K562 (cell line): ENCODE measurements around the gene RASEF. TPM values are rescaled to one million over a fixed set of nuclear protein-coding genes. Genes with fewer than 3 reads are reported as not detected.

Experiments
- ATAC-seq: fragments of 200-7000 bp; cut with Tn5 transposase; 3 replicates; pipeline ENCODE4 v1.9.1; 2020; ENCODE audit warnings: moderate library complexity
- BruUV-seq: library from RNA; stranded (reverse); fragments of 400-500 nt; replicated peaks from 2 replicates; lab custom pipeline; 2021; lab: Mats Ljungman, UMichigan
- CTCF ChIA-PET: fragments of 300-600 bp; formaldehyde crosslinking; extraction: SDS; loops from one replicate; lab custom pipeline; 2021; ENCODE audit warnings: low intra/inter-chr PET ratio; lab: Yijun Ruan, JAX
- POLR2A ChIA-PET: fragments of 300-600, 350-650 bp; sonication (Branson Sonifier 250); formaldehyde crosslinking; extraction: SDS; loops from one replicate; lab custom pipeline; 2021; ENCODE audit warnings: antibody characterized with exemption, inconsistent platforms; lab: Yijun Ruan, JAX
- DNase-seq, 4 experiments: peaks; one replicate each; pipeline versions ENCODE4 v3.0.0 to v3.0.0-alpha.2; 2011 to 2018; ENCODE audit warnings: low spot score in 3 of 4, mixed read lengths in 3 of 4; ENCODE audit errors: extremely low read depth in 1 of 4
- FAIRE-seq: peaks from 2 replicates; lab custom pipeline; 2011; peaks lifted over from hg19 to GRCh38; lab: Jason Lieb, UNC
- H2AFZ ChIP-seq: 2 replicates; pipeline ENCODE4 v1.6.0; 2011; ENCODE audit warnings: low read depth, low read length, control low read depth, inconsistent platforms
- H3K27ac ChIP-seq: fragments of 200-600 bp; 3 replicates; pipeline ENCODE4 v1.8.0; 2011; ENCODE audit warnings: low read depth, mild to moderate bottlenecking, control low read depth, inconsistent platforms, low read length, moderate library complexity, mixed read lengths; ENCODE audit errors: extremely low read depth
- H3K27me3 ChIP-seq, 2 experiments: fragments of 300-600 bp in 1 of 2; 2 replicates in 1 of 2; 3 replicates in 1 of 2; pipeline versions ENCODE4 v1.6.0 to v1.8.0; 2011; ENCODE audit warnings: inconsistent platforms in 2 of 2, low read length in 2 of 2, mild to moderate bottlenecking in 1 of 2, mixed read lengths in 1 of 2, moderate library complexity in 1 of 2; ENCODE audit not compliant: control insufficient read depth in 2 of 2, insufficient read depth in 2 of 2
- H3K36me3 ChIP-seq: fragments of 300-600 bp; 3 replicates; pipeline ENCODE4 v1.8.0; 2011; ENCODE audit warnings: mild to moderate bottlenecking, low read length, inconsistent platforms; ENCODE audit not compliant: control insufficient read depth, insufficient read depth
- H3K4me1 ChIP-seq, 2 experiments: fragments of 200-600 bp in 1 of 2; replicated peaks in 1 of 2; 2 replicates in 1 of 2; 3 replicates in 1 of 2; pipeline versions ENCODE4 v1.5.1 to v1.8.0; 2011; ENCODE audit warnings: inconsistent platforms in 2 of 2, low read length in 2 of 2, mild to moderate bottlenecking in 1 of 2, mixed read lengths in 1 of 2, moderate library complexity in 1 of 2; ENCODE audit not compliant: control insufficient read depth in 2 of 2, insufficient read depth in 2 of 2
- H3K4me2 ChIP-seq: 2 replicates; pipeline ENCODE4 v1.6.1; 2011; ENCODE audit warnings: low read length, control low read depth, inconsistent platforms, mixed read lengths; ENCODE audit not compliant: insufficient read depth
- H3K4me3 ChIP-seq: fragments of 200-600 bp; sonication (generic), shearing (Covaris generic); 2 replicates; pipeline ENCODE4 v1.5.1; 2016; ENCODE audit warnings: control low read depth, inconsistent platforms
- H3K79me2 ChIP-seq: fragments of 200-600 bp; 3 replicates; pipeline ENCODE4 v1.8.0; 2011; ENCODE audit warnings: low read length, inconsistent platforms; ENCODE audit not compliant: control insufficient read depth, insufficient read depth
- H3K9ac ChIP-seq, 2 experiments: 2 replicates each; pipeline versions ENCODE4 v1.6.0 to v1.6.1; 2011; ENCODE audit warnings: low read depth in 2 of 2, low read length in 2 of 2, control low read depth in 1 of 2, inconsistent platforms in 1 of 2, mild to moderate bottlenecking in 1 of 2, mixed read lengths in 1 of 2; ENCODE audit not compliant: insufficient read depth in 1 of 2
- H3K9me1 ChIP-seq: one replicate; pipeline ENCODE4 v1.6.0; 2011; ENCODE audit warnings: inconsistent platforms, mild to moderate bottlenecking, low read length, moderate library complexity; ENCODE audit not compliant: control insufficient read depth, insufficient read depth
- H3K9me3 ChIP-seq: replicated peaks from 2 replicates; pipeline ENCODE4 v1.5.1; 2011; ENCODE audit warnings: low read depth, low read length, inconsistent platforms; ENCODE audit not compliant: control insufficient read depth, insufficient read depth
- H4K20me1 ChIP-seq: replicated peaks from 2 replicates; pipeline ENCODE4 v1.6.1; 2011; ENCODE audit warnings: low read length, inconsistent platforms, mixed read lengths; ENCODE audit not compliant: control insufficient read depth, insufficient read depth
- CTCF ChIP-seq, 3 experiments: IDR thresholded peaks in 2 of 3; conservative IDR thresholded peaks in 1 of 3; 2 replicates each; pipeline ENCODE4 v1.5.1; 2011 to 2012; ENCODE audit warnings: low read length in 3 of 3, mild to moderate bottlenecking in 3 of 3, control low read depth in 2 of 3, improper control_type of control experiment in 1 of 3, inconsistent platforms in 1 of 3, low read depth in 1 of 3, mixed read lengths in 1 of 3, moderate library complexity in 1 of 3; ENCODE audit not compliant: insufficient read depth in 2 of 3
- NFE2L1 ChIP-seq: fragments of 450-650 bp; IDR thresholded peaks from 2 replicates; pipeline ENCODE4 v1.6.1; 2016; ENCODE audit warnings: missing genetic modification characterization, low read depth, mild to moderate bottlenecking, missing compliant biosample characterization, moderate library complexity, borderline replicate concordance
- NR1H2 ChIP-seq: sonication (generic); formaldehyde crosslinking; IDR thresholded peaks from 2 replicates; pipeline ENCODE4 v1.4.0; 2020; ENCODE audit warnings: mild to moderate bottlenecking, missing genetic modification reagents
- RFX5 ChIP-seq: IDR thresholded peaks from 2 replicates; pipeline ENCODE4 v1.6.1; 2011; ENCODE audit warnings: low read depth, mild to moderate bottlenecking, improper control_type of control experiment, low read length
- ZBTB7A ChIP-seq: IDR thresholded peaks from 2 replicates; pipeline ENCODE4 v1.6.1; 2011; ENCODE audit warnings: low read depth, mild to moderate bottlenecking, low read length, moderate library complexity, borderline replicate concordance; ENCODE audit not compliant: control insufficient read depth
- ZNF174 ChIP-seq: fragments of 250-450 bp; sonication (Bioruptor Pico); IDR thresholded peaks from 2 replicates; pipeline ENCODE4 v1.4.0; 2020; ENCODE audit warnings: mild to moderate bottlenecking
- ZNF79 ChIP-seq: fragments of 250-450 bp; sonication (Bioruptor Pico); IDR thresholded peaks from 2 replicates; pipeline ENCODE4 v1.4.0; 2020; ENCODE audit warnings: low read depth, mild to moderate bottlenecking, moderate library complexity
- WGBS: fragments of 100-300 bp; shearing (Covaris generic); methylation state at CpG from one replicate; pipeline ENCODE4 v1.1.6; 2016; ENCODE audit warnings: low coverage, mixed read lengths; ENCODE audit not compliant: insufficient coverage; ENCODE audit errors: missing lambda C conversion rate; 5-methylcytosine and 5-hydroxymethylcytosine counted together
- in situ Hi-C: fragments of 300-500 bp; cut with MboI; formaldehyde crosslinking; loops from 4 replicates; pipeline ENCODE4 v1.15.0; 2018; ENCODE audit warnings: inconsistent platforms, mixed read lengths
- intact Hi-C: fragments of 100-400 bp; cut with micrococcal nuclease; formaldehyde crosslinking; loops from 2 replicates; pipeline ENCODE4 v1.14.2; 2022
- polyA plus RNA-seq, 8 experiments: library from polyadenylated mRNA; depleted of rRNA in 4 of 8; stranded (reverse) in 5 of 8; unstranded in 3 of 8; fragments of >200 nt; fragmentation: Nextera tagmentation in 2 of 8; fragmentation: Illumina TruSeq in 1 of 8; extraction: Ambion mirVana in 2 of 8; extraction: Trizol in 1 of 8; gene quantifications; 2 replicates each; pipeline versions ENCODE4 v1.2.1 to v1.2.3, GENCODE V29; 2011 to 2014; ENCODE audit warnings: inconsistent platforms in 1 of 8, missing spikeins in 1 of 8
- total RNA-seq, 7 experiments: library from RNA; depleted of rRNA in 6 of 7; stranded (reverse); fragments of >200 nt in 6 of 7; fragmentation: Illumina TruSeq in 2 of 7; extraction: Trizol in 2 of 7; gene quantifications; 2 replicates each; pipeline versions ENCODE4 v1.2.1 to v1.2.3, GENCODE V29; 2011 to 2021; ENCODE audit warnings: low replicate concordance in 1 of 7
- TF ChIP-seq, protein P1 (sequence below), 2 experiments: fragments of 450-650 bp; IDR thresholded peaks; 2 replicates each; pipeline ENCODE4 v1.6.1; 2016; ENCODE audit warnings: mild to moderate bottlenecking in 2 of 2, borderline replicate concordance in 1 of 2, low read depth in 1 of 2, moderate library complexity in 1 of 2

Gene RASEF
- total and polyA plus RNA-seq, 9 of the 15 experiments (the other 6 are each of a cell fraction or from before 2014, with no cell fraction given), result 0.01 to 0.18 (median 0.11) TPM; not detected in 4

- Histone ChIP-seq H3K9ac (no peak overlapping the region), H4K20me1 (no peaks in the 10 kb centered on the region), H3K4me1 (no peaks in the 10 kb centered on the region), H2AFZ (no peak overlapping the region), H3K27ac (no peak overlapping the region), H3K79me2 (no peaks in the 10 kb centered on the region), H3K4me3 (no peak overlapping the region), H3K36me3 (no peaks in the 10 kb centered on the region), H3K4me2 (no peak overlapping the region), H3K9me3 (no peaks in the 10 kb centered on the region), H3K9me1 (no peaks in the 10 kb centered on the region), H3K27me3 (no peaks in the 10 kb centered on the region)
- DNase-seq (no peak), FAIRE-seq (no peak), ATAC-seq (no peak)
- CTCF ChIA-PET, result no interaction called here
- intact Hi-C loops (no loop called here), in situ Hi-C loops (no loop called here)
- BruUV-seq, result no TSS peak
- WGBS, result 0% methylated on average over 4 of the region's 4 CpGs
- POLR2A ChIA-PET, result no interaction called here
- TF ChIP-seq ZBTB7A, result no peak
- TF ChIP-seq CTCF (IDR thresholded peaks at IDR 0.05 in 2 of 3, conservative IDR thresholded peaks at IDR 0.05 in 1 of 3; ENCODE audit: insufficient read depth in 2 of 3, low read depth in 1 of 3, low read length in 3 of 3), result no peak
- TF ChIP-seq, protein P1, sequence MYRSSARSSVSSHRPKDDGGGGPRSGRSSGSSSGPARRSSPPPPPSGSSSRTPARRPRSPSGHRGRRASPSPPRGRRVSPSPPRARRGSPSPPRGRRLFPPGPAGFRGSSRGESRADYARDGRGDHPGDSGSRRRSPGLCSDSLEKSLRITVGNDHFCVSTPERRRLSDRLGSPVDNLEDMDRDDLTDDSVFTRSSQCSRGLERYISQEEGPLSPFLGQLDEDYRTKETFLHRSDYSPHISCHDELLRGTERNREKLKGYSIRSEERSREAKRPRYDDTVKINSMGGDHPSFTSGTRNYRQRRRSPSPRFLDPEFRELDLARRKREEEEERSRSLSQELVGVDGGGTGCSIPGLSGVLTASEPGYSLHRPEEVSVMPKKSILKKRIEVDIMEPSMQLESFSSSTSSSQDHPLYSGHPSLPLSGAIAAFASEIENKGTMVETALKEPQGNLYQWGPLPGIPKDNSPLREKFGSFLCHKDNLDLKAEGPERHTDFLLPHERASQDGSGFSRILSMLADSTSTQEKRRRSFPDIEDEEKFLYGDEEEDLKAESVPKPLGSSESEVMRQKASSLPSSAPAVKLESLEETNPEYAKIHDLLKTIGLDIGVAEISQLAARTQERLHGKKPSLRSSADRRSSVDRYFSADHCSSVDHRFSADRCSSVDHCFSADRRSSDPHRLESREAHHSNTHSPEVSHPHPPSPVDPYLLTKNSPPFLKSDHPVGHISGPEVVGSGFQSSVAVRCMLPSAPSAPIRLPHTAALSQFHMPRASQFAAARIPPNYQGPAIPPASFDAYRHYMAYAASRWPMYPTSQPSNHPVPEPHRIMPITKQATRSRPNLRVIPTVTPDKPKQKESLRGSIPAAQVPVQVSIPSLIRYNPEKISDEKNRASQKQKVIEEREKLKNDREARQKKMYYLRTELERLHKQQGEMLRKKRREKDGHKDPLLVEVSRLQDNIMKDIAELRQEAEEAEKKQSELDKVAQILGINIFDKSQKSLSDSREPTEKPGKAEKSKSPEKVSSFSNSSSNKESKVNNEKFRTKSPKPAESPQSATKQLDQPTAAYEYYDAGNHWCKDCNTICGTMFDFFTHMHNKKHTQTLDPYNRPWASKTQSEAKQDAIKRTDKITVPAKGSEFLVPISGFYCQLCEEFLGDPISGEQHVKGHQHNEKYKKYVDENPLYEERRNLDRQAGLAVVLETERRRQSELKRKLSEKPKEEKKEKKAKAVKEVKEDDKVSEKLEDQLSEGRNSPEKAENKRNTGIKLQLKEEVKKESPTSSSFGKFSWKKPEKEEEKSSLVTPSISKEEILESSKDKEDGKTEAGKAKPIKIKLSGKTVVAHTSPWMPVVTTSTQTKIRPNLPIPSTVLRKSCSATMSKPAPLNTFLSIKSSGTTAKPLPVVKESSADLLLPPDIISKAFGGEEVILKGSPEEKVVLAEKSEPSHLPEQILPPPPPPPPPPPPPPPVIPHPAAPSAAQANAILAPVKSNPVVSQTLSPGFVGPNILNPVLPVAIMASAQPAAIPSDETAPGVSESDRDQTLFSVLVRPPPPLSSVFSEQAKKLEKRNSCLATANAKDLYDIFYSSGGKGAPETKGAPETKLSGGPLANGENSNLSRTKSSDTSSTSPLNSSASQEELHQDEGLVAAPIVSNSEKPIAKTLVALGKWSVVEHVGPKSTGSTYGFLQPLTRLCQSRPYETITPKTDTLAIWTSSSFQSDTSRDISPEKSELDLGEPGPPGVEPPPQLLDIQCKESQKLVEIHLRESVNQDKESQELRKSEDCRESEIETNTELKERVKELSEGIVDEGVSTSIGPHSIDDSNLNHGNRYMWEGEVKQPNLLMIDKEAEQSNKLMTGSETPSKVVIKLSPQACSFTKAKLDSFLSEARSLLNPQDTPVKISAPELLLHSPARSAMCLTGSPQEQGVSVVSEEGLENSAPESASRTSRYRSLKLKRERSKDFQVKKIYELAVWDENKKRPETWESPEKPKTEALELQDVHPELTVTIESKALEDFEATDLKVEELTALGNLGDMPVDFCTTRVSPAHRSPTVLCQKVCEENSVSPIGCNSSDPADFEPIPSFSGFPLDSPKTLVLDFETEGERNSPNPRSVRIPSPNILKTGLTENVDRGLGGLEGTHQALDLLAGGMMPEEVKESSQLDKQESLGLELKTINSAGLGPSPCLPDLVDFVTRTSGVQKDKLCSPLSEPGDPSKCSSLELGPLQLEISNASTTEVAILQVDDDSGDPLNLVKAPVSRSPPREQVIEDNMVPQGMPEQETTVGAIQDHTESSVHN (IDR thresholded peaks at IDR 0.05; ENCODE audit: borderline replicate concordance in 1 of 2, low read depth in 1 of 2), result no peak
- TF ChIP-seq ZNF79 (CRISPR knock-in tag), result no peak
- no peak for TF ChIP-seq NFE2L1
- TF ChIP-seq NR1H2, result no peak
- no peak for TF ChIP-seq ZNF174
- TF ChIP-seq RFX5, result no peak
Observed at GRCh38 chr9:83012168-83012921, 50.6 kb downstream of the RASEF start.
